Upper lobe of left lung (tissue), 6 donors: ENCODE results near the gene EVL. TPM values are rescaled to one million over a fixed set of nuclear protein-coding genes. Genes with fewer than 3 reads are reported as not detected.
A peak's percentile ranks its signal among the peaks of the same experiment; 100 is the strongest.
"Not testable (repeated sequence)": the region's sequence is repeated elsewhere in the genome, so short reads cannot be mapped to it uniquely, and the experiment has no call there.

Experiments used
- ATAC-seq, 2 donors: fragments of 200-7000 bp; cut with Tn5 transposase; one replicate each; pipeline ENCODE4 v1.9.1; 2022; ENCODE audit warnings: mild to moderate bottlenecking in 2 of 2, moderate library complexity in 2 of 2; ENCODE audit not compliant: low FRiP score in 2 of 2
- DNase-seq, 2 donors: peaks; one replicate each; pipeline ENCODE4 v3.0.0-alpha.2; 2019 to 2020
- H3K27ac ChIP-seq, 4 donors: fragments of 200-600 bp; sonication (generic); one replicate each; pipeline ENCODE4 v1.5.1; 2016 to 2019
- H3K27me3 ChIP-seq, 4 donors: fragments of 200-600 bp; sonication (generic); one replicate each; pipeline ENCODE4 v1.5.1; 2017 to 2019
- H3K36me3 ChIP-seq, 4 donors: fragments of 200-600 bp; sonication (generic); one replicate each; pipeline ENCODE4 v1.5.1; 2016 to 2019
- H3K4me1 ChIP-seq, 4 donors: fragments of 200-600 bp; sonication (generic); one replicate each; pipeline ENCODE4 v1.5.1; 2018 to 2019
- H3K4me3 ChIP-seq, 4 donors: fragments of 200-600 bp; sonication (generic); one replicate each; pipeline ENCODE4 v1.5.1; 2017 to 2019; ENCODE audit warnings: mild to moderate bottlenecking in 2 of 4, moderate library complexity in 1 of 4
- H3K9me3 ChIP-seq, 4 donors: fragments of 200-600 bp; sonication (generic); one replicate each; pipeline ENCODE4 v1.5.1; 2018 to 2019
- CTCF ChIP-seq, 6 experiments: fragments of 450-650 bp in 4 of 6; fragments of 200-600 bp in 2 of 6; sonication (generic) in 2 of 6; IDR thresholded peaks; one replicate each; pipeline ENCODE4 v1.5.1; 2016 to 2019; ENCODE audit warnings: antibody characterized with exemption in 6 of 6
- EP300 ChIP-seq, 4 donors: sonication (generic); formaldehyde crosslinking; IDR thresholded peaks; one replicate each; pipeline ENCODE4 v1.5.1; 2017; ENCODE audit warnings: antibody characterized with exemption in 4 of 4, control low read depth in 2 of 4
- POLR2A ChIP-seq, 4 donors: fragments of 450-650 bp; IDR thresholded peaks; one replicate each; pipeline ENCODE4 v1.5.1; 2016 to 2017; ENCODE audit warnings: antibody characterized with exemption in 4 of 4, mild to moderate bottlenecking in 2 of 4
- POLR2AphosphoS5 ChIP-seq, 2 donors: sonication (generic); formaldehyde crosslinking; IDR thresholded peaks; one replicate each; pipeline ENCODE4 v1.5.1; 2017; ENCODE audit warnings: antibody characterized with exemption in 2 of 2
- WGBS, 2 donors: methylation state at CpG; one replicate each; pipeline ENCODE4 v1.1.5; 2017 to 2018; 5-methylcytosine and 5-hydroxymethylcytosine counted together
- total RNA-seq, 6 donors: library from RNA; depleted of rRNA in 4 of 6; stranded (reverse); fragments of >200 nt in 4 of 6; gene quantifications; one replicate each; pipeline versions ENCODE4 v1.1.0 to v1.2.1, GENCODE V29; 2016 to 2021
- donor health status: DM: no; HTN: no; CAD: no; lungs with moderate emphysema.
- donor health status: DM: no; HTN: yes; CAD: no; lungs with severe emphysema.

EVL gene
- total RNA-seq, 6 donors from 2014 or later, result 69.6 to 222 (median 140) TPM

GRCh38 chr14:100176811-100177327 is 111.6 kb downstream of the EVL start:
- TF ChIP-seq CTCF (IDR thresholded peaks at IDR 0.05) (no peak), POLR2A (IDR thresholded peaks at IDR 0.05) (no peak), POLR2AphosphoS5 (IDR thresholded peaks at IDR 0.05) (no peak)
- no peaks in the 10 kb centered on the region for H3K9me3 ChIP-seq
- H3K27me3 ChIP-seq, result no peaks in the 10 kb centered on the region
- H3K4me3 ChIP-seq, result no peak overlapping the region
- no peak overlapping the region for H3K27ac ChIP-seq
- no peaks in the 10 kb centered on the region for H3K36me3 ChIP-seq
- 96% methylated on average over 14 of the region's 14 CpGs for WGBS, 2 donors
- no peaks in the 10 kb centered on the region for H3K4me1 ChIP-seq
- ATAC-seq (no peak), DNase-seq (peak in 1 of 2 donors; percentile 46)

GRCh38 chr14:100178691-100179090 is 113.5 kb downstream of the EVL start:
- Histone ChIP-seq H3K4me3 (no peak overlapping the region), H3K9me3 (no peaks in the 10 kb centered on the region), H3K36me3 (no peaks in the 10 kb centered on the region), H3K27me3 (no peaks in the 10 kb centered on the region), H3K27ac (no peak overlapping the region), H3K4me1 (no peaks in the 10 kb centered on the region)
- ATAC-seq (no peak), DNase-seq (no peak)
- WGBS, 2 donors, result 92 to 100% methylated on average over 7 of the region's 7 CpGs
- TF ChIP-seq CTCF (IDR thresholded peaks at IDR 0.05) (no peak), POLR2AphosphoS5 (IDR thresholded peaks at IDR 0.05) (no peak), EP300 (IDR thresholded peaks at IDR 0.05) (no peak), POLR2A (IDR thresholded peaks at IDR 0.05) (no peak)

GRCh38 chr14:100180671-100181070 is 115.4 kb downstream of the EVL start:
- H3K27ac ChIP-seq, H3K9me3 ChIP-seq, H3K4me1 ChIP-seq, H3K36me3 ChIP-seq, ATAC-seq, H3K4me3 ChIP-seq, H3K27me3 ChIP-seq: not testable (repeated sequence)
- DNase-seq, result peak in 1 of 2 donors; percentile 59
- 92% methylated on average over 13 of the region's 30 CpGs; no CpG with 5 or more reads in 1 of the 2 donors for WGBS, 2 donors

GRCh38 chr14:100181876-100182551 is 116.8 kb downstream of the EVL start:
- peak; percentile 31 to 77 for ATAC-seq
- DNase-seq, H3K4me3 ChIP-seq, H3K36me3 ChIP-seq, H3K4me1 ChIP-seq, H3K27me3 ChIP-seq, H3K9me3 ChIP-seq, H3K27ac ChIP-seq: not testable (repeated sequence)
- WGBS, 2 donors, result 81 to 85% methylated on average over 3 to 4 of the region's 4 CpGs

GRCh38 chr14:100187247-100187833 is 122.1 kb downstream of the EVL start:
- no peaks in the 10 kb centered on the region for H3K36me3 ChIP-seq
- H3K27me3 ChIP-seq, result no peaks in the 10 kb centered on the region
- 81 to 84% methylated on average over 12 of the region's 12 CpGs for WGBS, 2 donors
- ATAC-seq, result peak in 1 of 2 donors; percentile 32
- DNase-seq, result no peak
- H3K9me3 ChIP-seq, result no peaks in the 10 kb centered on the region
- H3K4me3 ChIP-seq, result no peak overlapping the region
- peaks cover 8 to 9% (median 9%) of the 10 kb centered on the region in 4 donors for H3K4me1 ChIP-seq
- TF ChIP-seq EP300 (IDR thresholded peaks at IDR 0.05), result no peak
- TF ChIP-seq POLR2AphosphoS5 (IDR thresholded peaks at IDR 0.05), result no peak
- no peak for TF ChIP-seq CTCF (IDR thresholded peaks at IDR 0.05)
- no peak for TF ChIP-seq POLR2A (IDR thresholded peaks at IDR 0.05)
- peak overlapping the region in 1 of 4 donors; percentile 54 for H3K27ac ChIP-seq
